ENCODE results near the gene RDH11.
A peak's percentile ranks its signal among the peaks of the same experiment; 100 is the strongest.

Gene RDH11

DNA sequence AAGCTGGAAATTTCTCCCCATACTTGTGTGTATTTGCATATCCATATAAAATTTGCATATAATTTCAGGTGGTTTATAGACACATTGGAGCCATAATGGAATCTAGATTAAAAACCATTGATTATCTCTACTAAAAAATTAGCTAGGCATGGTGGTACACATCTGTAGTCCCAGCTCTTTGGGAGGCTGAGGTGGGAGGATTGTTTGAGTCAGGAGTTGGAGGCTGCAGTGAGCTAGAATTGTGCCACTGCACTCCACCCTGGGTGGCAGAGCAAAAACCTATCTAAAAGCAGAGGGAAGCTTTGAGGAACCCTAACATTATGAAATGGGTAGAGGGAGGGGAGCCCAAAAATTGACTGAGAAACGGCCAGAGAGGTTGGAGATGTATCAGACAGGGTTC is 2.6 kb upstream of the RDH11 start:
- no peak overlapping the region for H3K4me3 ChIP-seq (ENCODE audit: low read length)
- no peaks in the 10 kb centered on the region for H3K9me3 ChIP-seq (replicated peaks; ENCODE audit: insufficient read depth, low read length)
- no peak overlapping the region for H2AFZ ChIP-seq (ENCODE audit: low read length)
- no peak overlapping the region for H3K27ac ChIP-seq (ENCODE audit: low read length)
- no peak for TF ChIP-seq EZH2 (optimal IDR thresholded peaks at IDR 0.05; ENCODE audit: low read depth, low read length)
- TF ChIP-seq, protein P1, sequence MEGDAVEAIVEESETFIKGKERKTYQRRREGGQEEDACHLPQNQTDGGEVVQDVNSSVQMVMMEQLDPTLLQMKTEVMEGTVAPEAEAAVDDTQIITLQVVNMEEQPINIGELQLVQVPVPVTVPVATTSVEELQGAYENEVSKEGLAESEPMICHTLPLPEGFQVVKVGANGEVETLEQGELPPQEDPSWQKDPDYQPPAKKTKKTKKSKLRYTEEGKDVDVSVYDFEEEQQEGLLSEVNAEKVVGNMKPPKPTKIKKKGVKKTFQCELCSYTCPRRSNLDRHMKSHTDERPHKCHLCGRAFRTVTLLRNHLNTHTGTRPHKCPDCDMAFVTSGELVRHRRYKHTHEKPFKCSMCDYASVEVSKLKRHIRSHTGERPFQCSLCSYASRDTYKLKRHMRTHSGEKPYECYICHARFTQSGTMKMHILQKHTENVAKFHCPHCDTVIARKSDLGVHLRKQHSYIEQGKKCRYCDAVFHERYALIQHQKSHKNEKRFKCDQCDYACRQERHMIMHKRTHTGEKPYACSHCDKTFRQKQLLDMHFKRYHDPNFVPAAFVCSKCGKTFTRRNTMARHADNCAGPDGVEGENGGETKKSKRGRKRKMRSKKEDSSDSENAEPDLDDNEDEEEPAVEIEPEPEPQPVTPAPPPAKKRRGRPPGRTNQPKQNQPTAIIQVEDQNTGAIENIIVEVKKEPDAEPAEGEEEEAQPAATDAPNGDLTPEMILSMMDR (IDR thresholded peaks at IDR 0.05; ENCODE audit: low read length) = no peak
- TF ChIP-seq EZH2phosphoT487 (IDR thresholded peaks at IDR 0.05; ENCODE audit: low read length) = no peak
- no peaks in the 10 kb centered on the region for H3K9me2 ChIP-seq (replicated peaks; ENCODE audit: insufficient read depth, low read length)
- H3K36me3 ChIP-seq (replicated peaks; ENCODE audit: insufficient read depth, low read length) = no peaks in the 10 kb centered on the region
- no peaks in the 10 kb centered on the region for H3K27me3 ChIP-seq (replicated peaks; ENCODE audit: insufficient read depth, low read length)
- peaks cover 3% of the 10 kb centered on the region; the same call in 1 of the 2 replicates for H3F3A ChIP-seq (ENCODE audit: insufficient read depth, low read length)
- no peaks in the 10 kb centered on the region for H3K4me1 ChIP-seq (ENCODE audit: low read length)
- H3K9ac ChIP-seq (ENCODE audit: low read length) = no peak overlapping the region
- H4K20me1 ChIP-seq (ENCODE audit: insufficient read depth, low read length) = no peaks in the 10 kb centered on the region
- DNase-seq = no peak
- H3K4me2 ChIP-seq (ENCODE audit: low read depth, low read length) = no peak overlapping the region
- no peaks in the 10 kb centered on the region for H3K79me2 ChIP-seq (ENCODE audit: low read length)

DNA sequence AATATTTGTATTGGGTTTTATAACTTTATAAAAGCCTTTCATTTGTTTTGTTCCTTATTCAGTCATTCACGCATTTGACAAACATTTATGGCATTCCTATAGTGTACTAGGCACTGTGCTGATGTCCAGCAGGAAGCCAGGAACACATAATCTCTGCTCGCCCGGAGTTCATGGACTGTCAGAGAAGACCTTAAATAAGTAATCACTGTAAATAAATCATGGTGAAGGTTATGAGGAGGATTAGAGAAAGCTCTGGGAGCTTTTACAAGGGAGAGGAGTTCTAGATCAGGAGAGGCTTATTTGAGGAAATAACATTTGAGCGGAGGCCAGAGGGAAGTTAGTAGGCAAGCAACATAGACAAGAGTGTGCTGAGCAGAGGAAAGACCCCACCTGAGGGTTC is 1.4 kb upstream of the RDH11 start:
- Histone ChIP-seq H2AFZ (ENCODE audit: low read length) (no peak overlapping the region), H3K4me1 (ENCODE audit: low read length) (no peaks in the 10 kb centered on the region), H3K79me2 (ENCODE audit: low read length) (no peaks in the 10 kb centered on the region), H3K9me3 (replicated peaks; ENCODE audit: insufficient read depth, low read length) (no peaks in the 10 kb centered on the region), H3K4me2 (ENCODE audit: low read depth, low read length) (no peak overlapping the region), H3K4me3 (ENCODE audit: low read length) (no peak overlapping the region), H3K27ac (ENCODE audit: low read length) (no peak overlapping the region), H4K20me1 (ENCODE audit: insufficient read depth, low read length) (no peaks in the 10 kb centered on the region), H3K27me3 (replicated peaks; ENCODE audit: insufficient read depth, low read length) (no peaks in the 10 kb centered on the region), H3F3A (ENCODE audit: insufficient read depth, low read length) (peaks cover 3% of the 10 kb centered on the region; the same call in 1 of the 2 replicates), H3K9me2 (replicated peaks; ENCODE audit: insufficient read depth, low read length) (no peaks in the 10 kb centered on the region), H3K36me3 (replicated peaks; ENCODE audit: insufficient read depth, low read length) (no peaks in the 10 kb centered on the region), H3K9ac (ENCODE audit: low read length) (no peak overlapping the region)
- TF ChIP-seq EZH2 (optimal IDR thresholded peaks at IDR 0.05; ENCODE audit: low read depth, low read length) (no peak), EZH2phosphoT487 (IDR thresholded peaks at IDR 0.05; ENCODE audit: low read length) (no peak)
- TF ChIP-seq, protein P1 (IDR thresholded peaks at IDR 0.05; ENCODE audit: low read length) = no peak
- no peak for DNase-seq

DNA sequence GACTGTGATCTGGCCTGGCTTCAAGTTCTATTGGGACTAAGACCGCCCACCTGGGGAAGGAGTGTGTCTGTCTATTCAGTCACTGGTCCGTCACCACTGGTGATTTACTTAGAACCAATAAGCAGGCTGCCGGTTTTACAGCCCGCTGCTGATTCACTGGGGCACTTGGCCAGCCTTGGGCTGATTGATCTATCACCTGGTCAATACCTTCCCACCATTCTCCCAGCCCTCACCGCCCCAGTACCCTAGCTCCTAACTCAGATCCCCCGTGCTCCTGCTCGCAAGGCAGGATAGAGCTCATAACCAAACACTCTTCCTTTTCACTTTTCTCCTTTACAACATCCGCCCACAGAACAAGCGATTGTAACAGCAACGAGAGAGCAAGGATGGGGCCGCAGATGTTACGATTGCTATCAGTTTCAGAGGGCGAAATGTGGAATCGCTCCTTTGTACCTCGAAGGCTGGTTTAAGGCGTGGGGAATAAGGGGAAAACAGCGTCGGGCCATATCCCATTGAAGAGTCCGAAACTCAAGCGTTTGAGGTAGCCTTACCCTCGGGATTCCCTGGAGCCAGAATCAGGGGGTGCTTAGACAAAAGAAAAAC is 672 bp downstream of the RDH11 start:
- peaks cover 3% of the 10 kb centered on the region; the same call in 1 of the 2 replicates for H3F3A ChIP-seq (ENCODE audit: insufficient read depth, low read length)
- no peaks in the 10 kb centered on the region for H3K9me2 ChIP-seq (replicated peaks; ENCODE audit: insufficient read depth, low read length)
- DNase-seq = peak; percentile 73
- peak overlapping the region; percentile 58; the same call in 1 of the 2 replicates for H3K27ac ChIP-seq (ENCODE audit: low read length)
- H3K4me1 ChIP-seq (ENCODE audit: low read length) = no peaks in the 10 kb centered on the region
- no peaks in the 10 kb centered on the region for H3K9me3 ChIP-seq (replicated peaks; ENCODE audit: insufficient read depth, low read length)
- peak overlapping the region; percentile 71 for H3K9ac ChIP-seq (ENCODE audit: low read length)
- peak overlapping the region; percentile 80 for H2AFZ ChIP-seq (ENCODE audit: low read length)
- no peaks in the 10 kb centered on the region for H3K36me3 ChIP-seq (replicated peaks; ENCODE audit: insufficient read depth, low read length)
- H3K79me2 ChIP-seq (ENCODE audit: low read length) = no peaks in the 10 kb centered on the region
- peak overlapping the region; percentile 50 for H3K4me2 ChIP-seq (ENCODE audit: low read depth, low read length)
- no peaks in the 10 kb centered on the region for H3K27me3 ChIP-seq (replicated peaks; ENCODE audit: insufficient read depth, low read length)
- no peaks in the 10 kb centered on the region for H4K20me1 ChIP-seq (ENCODE audit: insufficient read depth, low read length)
- H3K4me3 ChIP-seq (ENCODE audit: low read length) = peak overlapping the region; percentile 79
- TF ChIP-seq EZH2 (optimal IDR thresholded peaks at IDR 0.05; ENCODE audit: low read depth, low read length) (no peak), EZH2phosphoT487 (IDR thresholded peaks at IDR 0.05; ENCODE audit: low read length) (no peak)
- TF ChIP-seq, protein P1 (IDR thresholded peaks at IDR 0.05; ENCODE audit: low read length) = no peak
